Fibroblast of gingiva (primary cell): ENCODE results near the gene OR10A3.

Source experiments
- DNase-seq: peaks from one replicate; pipeline ENCODE4 v3.0.0-alpha.2; 2011; ENCODE audit warnings: low read depth

OR10A3 gene

GRCh38 chr11:7941146-7941545, 362 bp downstream of the OR10A3 start:
- no peak for DNase-seq

GRCh38 chr11:7936615-7937014, 4.9 kb downstream of the OR10A3 start:
- DNase-seq, result no peak

GRCh38 chr11:7931168-7931567, 10.3 kb downstream of the OR10A3 start, which contains the start of gene OR10A6:
Gene OR10A6, minus strand, starts transcription at chr11:7931268. Its CDS starts 2,606 bp downstream, at chr11:7928662.
- DNase-seq, result no peak

- no peak for DNase-seq
Observed at GRCh38 chr11:7927635-7928034, 13.9 kb downstream of the OR10A3 start.

GRCh38 chr11:7924536-7924935, 17.0 kb downstream of the OR10A3 start:
- no peak for DNase-seq

- no peak for DNase-seq
Observed at GRCh38 chr11:7918141-7918540, 23.4 kb downstream of the OR10A3 start.

GRCh38 chr11:7911011-7911410, 30.5 kb downstream of the OR10A3 start:
- DNase-seq, result no peak

- DNase-seq, result no peak
Observed at GRCh38 chr11:7910286-7910788, 31.2 kb downstream of the OR10A3 start.

GRCh38 chr11:7909585-7910285, 31.8 kb downstream of the OR10A3 start:
- no peak for DNase-seq

- no peak for DNase-seq
Observed at GRCh38 chr11:7907121-7907520, 34.4 kb downstream of the OR10A3 start.

- no peak for DNase-seq
Observed at GRCh38 chr11:7906481-7906880, 35.0 kb downstream of the OR10A3 start.

GRCh38 chr11:7905961-7906429, 35.5 kb downstream of the OR10A3 start:
- DNase-seq, result no peak

GRCh38 chr11:7905549-7905948, 36.0 kb downstream of the OR10A3 start:
- DNase-seq, result no peak

- DNase-seq, result peak; percentile 65
Observed at GRCh38 chr11:7904917-7905316, 36.6 kb downstream of the OR10A3 start.

GRCh38 chr11:7903940-7904339, 37.6 kb downstream of the OR10A3 start:
- no peak for DNase-seq

- DNase-seq, result no peak
Observed at GRCh38 chr11:7901319-7901854, 40.1 kb downstream of the OR10A3 start.

GRCh38 chr11:7900686-7901085, 40.8 kb downstream of the OR10A3 start:
- no peak for DNase-seq

- no peak for DNase-seq
Observed at GRCh38 chr11:7899418-7899817, 42.1 kb downstream of the OR10A3 start.

- no peak for DNase-seq
Observed at GRCh38 chr11:7898666-7899283, 42.7 kb downstream of the OR10A3 start.

GRCh38 chr11:7896009-7896785, 45.3 kb downstream of the OR10A3 start:
- DNase-seq, result peak; percentile 59

GRCh38 chr11:7894251-7894650, 47.3 kb downstream of the OR10A3 start:
- no peak for DNase-seq

GRCh38 chr11:7893796-7894195, 47.7 kb downstream of the OR10A3 start:
- no peak for DNase-seq
